ENCODE measurements around the gene STK16.

Gene STK16

DNA sequence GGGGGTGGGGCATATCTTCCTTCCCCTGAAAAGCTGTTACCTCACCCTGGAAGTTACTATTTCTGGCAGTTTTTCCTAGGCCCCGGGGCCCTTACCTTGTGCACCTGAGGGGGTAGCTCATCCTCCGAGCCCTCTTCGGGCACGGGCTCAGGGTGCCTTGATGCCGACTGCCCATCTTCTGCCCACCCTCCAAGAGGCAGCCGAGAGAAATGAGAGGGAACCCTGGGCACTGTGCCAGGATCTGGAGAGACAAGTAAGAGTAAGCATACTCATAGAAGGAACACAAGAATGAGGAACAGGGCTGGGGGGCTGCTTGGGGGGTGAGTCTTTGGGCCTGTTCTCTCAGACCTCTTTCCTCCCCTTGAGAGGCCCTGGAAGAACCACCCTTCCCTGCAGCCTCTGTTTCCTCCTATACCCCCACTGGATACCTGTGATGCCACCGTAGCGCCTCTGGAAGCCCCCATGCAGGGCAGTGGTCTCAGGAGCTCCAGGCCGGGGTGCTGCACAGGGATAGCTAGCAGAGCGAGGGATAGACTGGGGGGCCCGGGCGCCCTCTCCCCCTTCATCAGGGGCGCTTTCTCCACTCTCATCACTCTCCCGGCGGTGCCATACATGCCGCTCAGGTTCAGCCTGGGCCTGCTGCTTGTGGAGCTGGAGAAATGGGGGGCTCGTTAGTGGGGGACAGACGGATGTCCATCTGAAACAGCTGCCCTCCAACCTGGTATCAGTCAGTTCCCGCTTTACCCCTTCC, 24.5 kb upstream of the STK16 start:
- H3K4me3 ChIP-seq (ENCODE audit: low read depth, low read length), result no peak overlapping the region
- DNase-seq (ENCODE audit: low read depth), result no peak
- TF ChIP-seq, protein P1, sequence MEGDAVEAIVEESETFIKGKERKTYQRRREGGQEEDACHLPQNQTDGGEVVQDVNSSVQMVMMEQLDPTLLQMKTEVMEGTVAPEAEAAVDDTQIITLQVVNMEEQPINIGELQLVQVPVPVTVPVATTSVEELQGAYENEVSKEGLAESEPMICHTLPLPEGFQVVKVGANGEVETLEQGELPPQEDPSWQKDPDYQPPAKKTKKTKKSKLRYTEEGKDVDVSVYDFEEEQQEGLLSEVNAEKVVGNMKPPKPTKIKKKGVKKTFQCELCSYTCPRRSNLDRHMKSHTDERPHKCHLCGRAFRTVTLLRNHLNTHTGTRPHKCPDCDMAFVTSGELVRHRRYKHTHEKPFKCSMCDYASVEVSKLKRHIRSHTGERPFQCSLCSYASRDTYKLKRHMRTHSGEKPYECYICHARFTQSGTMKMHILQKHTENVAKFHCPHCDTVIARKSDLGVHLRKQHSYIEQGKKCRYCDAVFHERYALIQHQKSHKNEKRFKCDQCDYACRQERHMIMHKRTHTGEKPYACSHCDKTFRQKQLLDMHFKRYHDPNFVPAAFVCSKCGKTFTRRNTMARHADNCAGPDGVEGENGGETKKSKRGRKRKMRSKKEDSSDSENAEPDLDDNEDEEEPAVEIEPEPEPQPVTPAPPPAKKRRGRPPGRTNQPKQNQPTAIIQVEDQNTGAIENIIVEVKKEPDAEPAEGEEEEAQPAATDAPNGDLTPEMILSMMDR (IDR thresholded peaks at IDR 0.05; ENCODE audit: control insufficient read depth, extremely low read depth, insufficient read depth), result no peak

DNA sequence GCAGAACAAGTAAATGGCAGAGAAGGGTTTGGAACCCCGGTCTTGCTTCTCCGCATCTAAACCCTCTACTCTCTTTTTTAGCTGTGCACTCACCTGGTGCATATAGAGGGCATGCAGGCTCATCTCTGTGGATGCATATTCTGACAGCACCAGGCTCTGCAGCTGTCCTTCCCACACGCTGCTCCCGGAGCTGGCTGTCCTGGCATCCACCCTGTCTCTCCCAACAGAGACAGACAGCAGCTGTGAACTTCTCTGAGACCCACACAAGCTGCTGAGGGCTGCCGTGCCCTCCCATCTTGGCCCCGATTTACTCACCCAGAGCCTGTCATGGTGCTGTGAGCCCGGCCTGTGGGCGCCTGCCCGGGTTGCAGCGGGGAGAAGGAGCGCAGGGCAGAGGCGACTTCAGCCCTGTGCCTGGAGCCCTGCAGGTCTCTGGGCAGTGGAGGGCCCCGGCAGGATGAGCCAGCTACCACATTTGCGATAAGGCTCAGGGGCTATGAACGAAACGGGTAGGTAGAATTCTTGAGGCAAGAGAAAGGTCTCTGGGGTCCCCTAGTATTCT, 23.2 kb upstream of the STK16 start:
- DNase-seq (ENCODE audit: low read depth), result no peak
- TF ChIP-seq, protein P1 (IDR thresholded peaks at IDR 0.05; ENCODE audit: control insufficient read depth, extremely low read depth, insufficient read depth), result no peak
- no peak overlapping the region for H3K4me3 ChIP-seq (ENCODE audit: low read depth, low read length)

DNA sequence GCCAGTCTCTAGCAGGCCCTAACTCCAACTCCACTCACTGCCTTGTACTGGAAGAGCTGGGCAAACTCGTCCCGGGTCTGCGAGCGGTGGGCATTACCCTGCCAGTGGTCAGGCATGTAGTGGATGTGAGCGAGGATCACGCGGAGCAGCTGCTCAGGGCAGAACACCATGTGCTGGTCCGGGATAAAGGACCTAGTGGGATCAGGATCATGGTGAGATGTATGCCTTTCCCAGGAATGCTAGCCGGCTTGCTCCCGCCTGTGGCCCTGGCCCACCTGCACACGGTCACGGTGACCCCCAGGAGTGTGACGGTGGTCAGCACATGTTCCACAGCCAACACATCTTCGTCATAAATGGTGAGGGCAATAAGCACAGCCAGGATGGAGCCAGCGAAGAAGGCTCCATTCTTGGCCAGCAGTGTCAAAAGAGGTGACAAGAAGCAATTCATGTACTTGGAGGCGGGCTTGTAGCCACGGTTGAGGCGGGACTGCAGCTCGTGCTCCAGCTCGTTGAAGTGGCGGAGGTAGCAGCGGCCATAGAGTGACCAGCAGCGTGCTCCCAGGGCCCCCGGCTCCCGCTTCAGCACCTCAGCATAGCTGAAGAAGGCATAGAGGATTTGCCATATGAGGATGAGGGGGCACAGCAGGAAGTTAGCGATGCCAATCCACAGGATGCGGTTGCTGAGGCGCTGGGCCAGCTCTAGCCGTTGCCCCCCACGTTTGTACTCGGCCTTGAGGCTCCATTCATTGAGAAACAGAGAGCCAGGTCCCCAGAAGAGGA, 21.3 kb upstream of the STK16 start:
- TF ChIP-seq, protein P1 (IDR thresholded peaks at IDR 0.05; ENCODE audit: control insufficient read depth, extremely low read depth, insufficient read depth), result no peak
- no peak overlapping the region for H3K4me3 ChIP-seq (ENCODE audit: low read depth, low read length)
- no peak for DNase-seq (ENCODE audit: low read depth)

DNA sequence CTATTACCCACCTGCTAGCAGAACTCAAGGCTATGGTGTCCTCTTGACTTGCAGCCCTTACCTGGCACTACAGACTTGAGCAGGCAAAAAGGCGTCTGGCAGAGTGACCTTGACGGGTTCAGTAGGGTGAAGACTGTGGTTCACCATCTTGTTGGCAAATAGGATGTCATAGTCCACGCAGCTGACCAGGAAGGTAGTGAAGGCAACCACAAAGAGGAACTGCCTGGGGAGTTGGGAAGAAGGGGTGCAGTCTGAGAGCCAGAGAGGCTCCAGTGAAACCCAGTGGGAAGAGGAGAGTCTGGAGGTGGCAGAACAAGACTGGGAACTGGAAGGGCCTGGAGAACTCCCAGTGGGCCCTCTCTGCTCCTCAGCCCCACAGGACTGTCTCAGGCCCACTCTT, 19.9 kb upstream of the STK16 start:
- TF ChIP-seq, protein P1 (IDR thresholded peaks at IDR 0.05; ENCODE audit: control insufficient read depth, extremely low read depth, insufficient read depth), result no peak
- DNase-seq (ENCODE audit: low read depth), result no peak
- no peak overlapping the region for H3K4me3 ChIP-seq (ENCODE audit: low read depth, low read length)

DNA sequence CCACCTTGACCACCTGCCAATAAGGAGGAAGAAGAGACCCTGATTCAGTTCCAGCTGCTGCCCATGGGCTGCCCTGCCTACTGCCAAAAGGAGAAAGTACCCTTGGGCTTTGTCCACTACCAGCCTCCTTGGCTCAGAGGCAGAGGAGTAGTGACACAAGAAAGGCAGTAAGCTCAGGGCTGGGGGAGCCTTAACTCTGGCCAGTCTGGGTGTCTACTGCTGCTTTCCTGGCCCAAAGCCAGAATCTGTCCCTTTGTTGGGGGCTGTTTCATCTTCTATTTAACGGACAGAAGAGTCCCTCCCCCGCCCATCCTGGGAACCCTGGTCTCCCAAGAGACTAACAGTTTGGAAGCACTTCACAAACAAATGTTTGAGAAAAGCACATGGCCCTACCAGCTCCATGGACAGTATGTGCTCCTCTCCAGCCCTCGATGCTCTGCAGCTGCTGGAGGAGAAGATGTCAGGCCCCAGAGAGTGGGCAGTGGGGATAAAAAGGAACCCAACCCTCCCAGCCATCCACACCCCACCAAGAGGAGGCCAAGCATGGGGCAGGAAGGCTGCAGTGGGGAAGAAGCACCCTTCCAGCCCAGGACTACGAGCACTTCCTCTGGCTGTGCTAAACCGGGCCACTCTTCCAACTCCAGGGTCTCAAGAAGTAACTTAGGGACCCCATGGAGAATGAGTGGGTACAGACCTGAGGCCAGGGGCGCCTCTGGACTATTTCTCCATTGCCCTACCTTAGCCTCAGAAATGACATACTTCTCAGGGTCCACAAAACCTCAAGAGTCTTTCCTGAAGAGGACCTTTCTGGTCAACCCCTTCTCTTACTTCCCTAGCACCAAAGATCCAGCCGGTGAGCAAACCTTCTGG, 17.0 kb upstream of the STK16 start:
- TF ChIP-seq, protein P1 (IDR thresholded peaks at IDR 0.05; ENCODE audit: control insufficient read depth, extremely low read depth, insufficient read depth), result no peak
- H3K4me3 ChIP-seq (ENCODE audit: low read depth, low read length), result peak overlapping the region; percentile 77
- no peak for DNase-seq (ENCODE audit: low read depth)

DNA sequence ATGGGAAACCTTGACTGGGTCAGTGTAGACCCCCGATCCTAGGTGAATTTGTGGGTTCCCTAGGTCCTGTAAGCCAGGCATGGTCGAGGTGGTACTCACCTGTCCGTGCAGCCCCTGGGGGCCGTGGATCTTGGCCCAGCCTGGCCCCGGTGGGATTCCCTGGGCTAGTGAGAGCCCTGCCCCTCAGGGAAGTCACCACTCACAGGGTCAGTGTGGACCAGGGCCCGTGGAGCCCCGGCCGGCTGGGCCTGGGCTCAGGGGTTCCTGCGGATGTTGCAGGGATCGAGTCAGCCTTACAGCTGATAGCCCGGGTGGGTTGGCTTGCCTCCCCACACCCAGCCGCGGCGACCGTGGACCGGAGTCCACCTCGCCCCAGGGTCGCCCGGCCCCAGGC, 16.4 kb upstream of the STK16 start:
- H3K4me3 ChIP-seq (ENCODE audit: low read depth, low read length), result peak overlapping the region; percentile 77
- TF ChIP-seq, protein P1 (IDR thresholded peaks at IDR 0.05; ENCODE audit: control insufficient read depth, extremely low read depth, insufficient read depth), result no peak
- no peak for DNase-seq (ENCODE audit: low read depth)

Measured in LNCaP clone FGC (cell line).